Neural cell (in vitro differentiated cells): ENCODE results near the gene KLRB1. TPM values are rescaled to one million over a fixed set of nuclear protein-coding genes. Genes with fewer than 3 reads are reported as not detected.

Experiments used
- H2AFZ ChIP-seq: fragments of 200-600, 300-800 bp; sonication (generic), shearing (Covaris generic); 2 replicates; pipeline ENCODE4 v1.6.0; 2014; ENCODE audit warnings: low read depth, mild to moderate bottlenecking, antibody characterized with exemption, low read length, moderate library complexity
- H3F3A ChIP-seq: fragments of 200-600 bp; shearing (Covaris generic); 2 replicates; pipeline ENCODE4 v1.6.1; 2016; ENCODE audit warnings: mild to moderate bottlenecking, moderate library complexity, mixed read lengths, antibody characterized with exemption, low read length; ENCODE audit not compliant: insufficient read depth, poor library complexity, severe bottlenecking
- H3K27ac ChIP-seq: fragments of 200-600, 300-800 bp; sonication (generic), shearing (Covaris generic); 2 replicates; pipeline ENCODE4 v1.5.1; 2014; ENCODE audit warnings: mild to moderate bottlenecking, low read length, moderate library complexity
- H3K27me3 ChIP-seq: fragments of 300-800, 200-600 bp; sonication (generic), shearing (Covaris generic); 2 replicates; pipeline ENCODE4 v1.6.0; 2014; ENCODE audit warnings: mild to moderate bottlenecking, low read depth, low read length, moderate library complexity; ENCODE audit not compliant: insufficient read depth
- H3K36me3 ChIP-seq: fragments of 300-800, 200-600 bp; sonication (generic), shearing (Covaris generic); 2 replicates; pipeline ENCODE4 v1.5.1; 2014; ENCODE audit warnings: mild to moderate bottlenecking, antibody characterized with exemption, low read length, moderate library complexity; ENCODE audit not compliant: insufficient read depth
- H3K4me2 ChIP-seq: fragments of 300-800, 200-600 bp; sonication (generic), shearing (Covaris generic); 2 replicates; pipeline ENCODE4 v1.6.0; 2014; ENCODE audit warnings: mild to moderate bottlenecking, low read length
- H3K4me3 ChIP-seq: fragments of 300-800, 200-600 bp; sonication (generic), shearing (Covaris generic); 2 replicates; pipeline ENCODE4 v1.5.1; 2014; ENCODE audit warnings: mild to moderate bottlenecking, low read length, moderate library complexity
- H3K79me2 ChIP-seq: fragments of 200-600 bp; shearing (Covaris generic); replicated peaks from 2 replicates; pipeline ENCODE4 v1.6.0; 2014; ENCODE audit warnings: mild to moderate bottlenecking, low read length, moderate library complexity; ENCODE audit not compliant: insufficient read depth
- H3K9ac ChIP-seq: fragments of 300-800, 200-600 bp; sonication (generic), shearing (Covaris generic); 2 replicates; pipeline ENCODE4 v1.6.1; 2016; ENCODE audit warnings: mild to moderate bottlenecking, low read length, mixed read lengths
- H3K9me2 ChIP-seq: fragments of 200-600 bp; shearing (Covaris generic); 2 replicates; pipeline ENCODE4 v1.6.1; 2016; ENCODE audit warnings: mild to moderate bottlenecking, low read length, mixed read lengths; ENCODE audit not compliant: insufficient read depth
- H3K9me3 ChIP-seq: fragments of 200-600, 300-800 bp; sonication (generic), shearing (Covaris generic); 2 replicates; pipeline ENCODE4 v1.6.1; 2016; ENCODE audit warnings: mild to moderate bottlenecking, mixed run types, low read length, moderate library complexity, mixed read lengths
- H4K20me1 ChIP-seq: fragments of 200-600 bp; shearing (Covaris generic); 2 replicates; pipeline ENCODE4 v1.6.1; 2016; ENCODE audit warnings: mild to moderate bottlenecking, mixed run types; ENCODE audit not compliant: insufficient read depth
- CTCF ChIP-seq: fragments of 450-650 bp; IDR thresholded peaks from 2 replicates; pipeline ENCODE4 v1.5.1; 2014; ENCODE audit warnings: antibody characterized with exemption, mild to moderate bottlenecking, moderate library complexity; ENCODE audit not compliant: poor library complexity, severe bottlenecking
- EP300 ChIP-seq: fragments of 450-650 bp; conservative IDR thresholded peaks from 2 replicates; pipeline ENCODE4 v1.6.1; 2014; ENCODE audit warnings: antibody characterized with exemption, mild to moderate bottlenecking, moderate library complexity; ENCODE audit not compliant: poor library complexity, severe bottlenecking
- EZH2 ChIP-seq: fragments of 200-600, 300-800 bp; shearing (Covaris generic), sonication (generic); IDR thresholded peaks from 2 replicates; pipeline ENCODE4 v1.6.1; 2014; ENCODE audit warnings: antibody characterized with exemption, low read length, borderline replicate concordance, mild to moderate bottlenecking; ENCODE audit not compliant: insufficient read depth, poor library complexity, severe bottlenecking
- MXI1 ChIP-seq: fragments of 450-650 bp; conservative IDR thresholded peaks from 2 replicates; pipeline ENCODE4 v1.6.1; 2014; ENCODE audit warnings: antibody characterized with exemption, mild to moderate bottlenecking; ENCODE audit not compliant: poor library complexity, severe bottlenecking
- POLR2AphosphoS5 ChIP-seq: IDR thresholded peaks from 2 replicates; pipeline ENCODE4 v1.6.1; 2012
- RAD21 ChIP-seq: fragments of 450-650 bp; conservative IDR thresholded peaks from 2 replicates; pipeline ENCODE4 v1.6.1; 2014; ENCODE audit warnings: antibody characterized with exemption, mild to moderate bottlenecking, moderate library complexity
- SMC3 ChIP-seq: fragments of 450-650 bp; conservative IDR thresholded peaks from 2 replicates; pipeline ENCODE4 v1.6.1; 2014; ENCODE audit warnings: antibody characterized with exemption, mild to moderate bottlenecking, moderate library complexity; ENCODE audit not compliant: poor library complexity
- TAF1 ChIP-seq: IDR thresholded peaks from 2 replicates; pipeline ENCODE4 v1.6.1; 2012; ENCODE audit warnings: low read depth
- polyA plus RNA-seq: library from polyadenylated mRNA; depleted of rRNA; stranded (reverse); fragments of >200 nt; gene quantifications from 2 replicates; pipeline ENCODE4 v1.2.3, GENCODE V29; 2014
- TF ChIP-seq, protein P1 (sequence below): IDR thresholded peaks from 2 replicates; pipeline ENCODE4 v1.6.1; 2012; ENCODE audit warnings: borderline replicate concordance

KLRB1 gene
- polyA plus RNA-seq, 1 donor from 2014 or later: not detected

GRCh38 chr12:9590441-9590840 is 17.3 kb downstream of the KLRB1 start:
- no peak overlapping the region for H3K4me3 ChIP-seq
- H3K4me2 ChIP-seq: no peak overlapping the region
- no peak overlapping the region for H2AFZ ChIP-seq
- no peaks in the 10 kb centered on the region for H3K9me3 ChIP-seq
- H4K20me1 ChIP-seq: no peaks in the 10 kb centered on the region
- no peaks in the 10 kb centered on the region for H3K79me2 ChIP-seq
- H3K27ac ChIP-seq: no peak overlapping the region
- TF ChIP-seq CTCF: no peak
- no peak for TF ChIP-seq EP300
- no peak for TF ChIP-seq SMC3
- TF ChIP-seq RAD21: no peak
- no peak for TF ChIP-seq MXI1
- no peak for TF ChIP-seq EZH2
- TF ChIP-seq POLR2AphosphoS5: no peak
- no peak for TF ChIP-seq TAF1
- TF ChIP-seq, protein P1, sequence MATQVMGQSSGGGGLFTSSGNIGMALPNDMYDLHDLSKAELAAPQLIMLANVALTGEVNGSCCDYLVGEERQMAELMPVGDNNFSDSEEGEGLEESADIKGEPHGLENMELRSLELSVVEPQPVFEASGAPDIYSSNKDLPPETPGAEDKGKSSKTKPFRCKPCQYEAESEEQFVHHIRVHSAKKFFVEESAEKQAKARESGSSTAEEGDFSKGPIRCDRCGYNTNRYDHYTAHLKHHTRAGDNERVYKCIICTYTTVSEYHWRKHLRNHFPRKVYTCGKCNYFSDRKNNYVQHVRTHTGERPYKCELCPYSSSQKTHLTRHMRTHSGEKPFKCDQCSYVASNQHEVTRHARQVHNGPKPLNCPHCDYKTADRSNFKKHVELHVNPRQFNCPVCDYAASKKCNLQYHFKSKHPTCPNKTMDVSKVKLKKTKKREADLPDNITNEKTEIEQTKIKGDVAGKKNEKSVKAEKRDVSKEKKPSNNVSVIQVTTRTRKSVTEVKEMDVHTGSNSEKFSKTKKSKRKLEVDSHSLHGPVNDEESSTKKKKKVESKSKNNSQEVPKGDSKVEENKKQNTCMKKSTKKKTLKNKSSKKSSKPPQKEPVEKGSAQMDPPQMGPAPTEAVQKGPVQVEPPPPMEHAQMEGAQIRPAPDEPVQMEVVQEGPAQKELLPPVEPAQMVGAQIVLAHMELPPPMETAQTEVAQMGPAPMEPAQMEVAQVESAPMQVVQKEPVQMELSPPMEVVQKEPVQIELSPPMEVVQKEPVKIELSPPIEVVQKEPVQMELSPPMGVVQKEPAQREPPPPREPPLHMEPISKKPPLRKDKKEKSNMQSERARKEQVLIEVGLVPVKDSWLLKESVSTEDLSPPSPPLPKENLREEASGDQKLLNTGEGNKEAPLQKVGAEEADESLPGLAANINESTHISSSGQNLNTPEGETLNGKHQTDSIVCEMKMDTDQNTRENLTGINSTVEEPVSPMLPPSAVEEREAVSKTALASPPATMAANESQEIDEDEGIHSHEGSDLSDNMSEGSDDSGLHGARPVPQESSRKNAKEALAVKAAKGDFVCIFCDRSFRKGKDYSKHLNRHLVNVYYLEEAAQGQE: no peak
- no peaks in the 10 kb centered on the region for H3F3A ChIP-seq
- no peaks in the 10 kb centered on the region for H3K9me2 ChIP-seq
- H3K27me3 ChIP-seq: no peaks in the 10 kb centered on the region
- H3K36me3 ChIP-seq: no peaks in the 10 kb centered on the region
- no peak overlapping the region for H3K9ac ChIP-seq

- Histone ChIP-seq H3K9me3 (no peaks in the 10 kb centered on the region), H4K20me1 (no peaks in the 10 kb centered on the region), H3K27me3 (no peaks in the 10 kb centered on the region), H3K4me3 (no peak overlapping the region), H3F3A (no peaks in the 10 kb centered on the region), H3K4me2 (no peak overlapping the region), H3K36me3 (no peaks in the 10 kb centered on the region), H2AFZ (no peak overlapping the region), H3K79me2 (no peaks in the 10 kb centered on the region), H3K9me2 (no peaks in the 10 kb centered on the region), H3K27ac (no peak overlapping the region), H3K9ac (no peak overlapping the region)
- TF ChIP-seq MXI1: no peak
Observed at GRCh38 chr12:9588749-9589148, 19.0 kb downstream of the KLRB1 start.
